HT-29 (cell line): Measurements from ENCODE around the gene P2RY8. TPM values are rescaled to one million over a fixed set of nuclear protein-coding genes. Genes with fewer than 3 reads are reported as not detected.
"Not testable (repeated sequence)": the region's sequence is repeated elsewhere in the genome, so short reads cannot be mapped to it uniquely, and the experiment has no call there.

Experiments used
- DNase-seq: peaks from one replicate; pipeline ENCODE4 v3.0.0-alpha.2; 2015; ENCODE audit warnings: low spot score
- total RNA-seq: library from RNA; depleted of rRNA; stranded (reverse); fragments of >200 nt; shearing (Covaris generic); gene quantifications from 2 replicates; pipeline ENCODE4 v1.2.3, GENCODE V29; 2014

P2RY8 gene
- total RNA-seq, 1 experiment from 2014 or later = not detected

- no peak for DNase-seq
Measured at GRCh38 chrX:1465286-1466231, 71.4 kb downstream of the P2RY8 start.

GRCh38 chrX:1464971-1465285 is 72.1 kb downstream of the P2RY8 start:
- no peak for DNase-seq

- no peak for DNase-seq
Measured at GRCh38 chrX:1464041-1464970, 72.7 kb downstream of the P2RY8 start.

GRCh38 chrX:1463581-1463980 is 73.4 kb downstream of the P2RY8 start:
- no peak for DNase-seq

- DNase-seq = no peak
Measured at GRCh38 chrX:1462596-1463251, 74.3 kb downstream of the P2RY8 start.

- DNase-seq = no peak
Measured at GRCh38 chrX:1462110-1462509, 74.9 kb downstream of the P2RY8 start.

GRCh38 chrX:1455948-1456280 is 81.1 kb downstream of the P2RY8 start:
- DNase-seq = no peak

GRCh38 chrX:1453951-1454785 is 82.8 kb downstream of the P2RY8 start:
- DNase-seq = peak; percentile 64

- no peak for DNase-seq
Measured at GRCh38 chrX:1453395-1453783, 83.6 kb downstream of the P2RY8 start.

GRCh38 chrX:1452516-1453394 is 84.2 kb downstream of the P2RY8 start, which contains the start of gene ASMTL:
TSS of gene ASMTL (minus strand) at chrX:1452909. CDS start at chrX:1452840, 69 bp downstream.
- DNase-seq = peak; percentile 96

GRCh38 chrX:1451661-1452515 is 85.1 kb downstream of the P2RY8 start:
- no peak for DNase-seq

GRCh38 chrX:1451251-1451660 is 85.7 kb downstream of the P2RY8 start:
- no peak for DNase-seq

GRCh38 chrX:1450361-1451161 is 86.4 kb downstream of the P2RY8 start:
- no peak for DNase-seq

GRCh38 chrX:1449823-1450149 is 87.2 kb downstream of the P2RY8 start:
- DNase-seq = no peak

GRCh38 chrX:1449036-1449822 is 87.8 kb downstream of the P2RY8 start:
- no peak for DNase-seq

- DNase-seq = not testable (repeated sequence)
Measured at GRCh38 chrX:1448573-1449001, 88.4 kb downstream of the P2RY8 start.

GRCh38 chrX:1447969-1448572 is 88.9 kb downstream of the P2RY8 start:
- not testable (repeated sequence) for DNase-seq
